ENCODE data around the gene PRTN3. TPM values are rescaled to one million over a fixed set of nuclear protein-coding genes. Genes with fewer than 3 reads are reported as not detected.

PRTN3 gene
- total and polyA plus RNA-seq, 2 of the 4 experiments (the other 2 are of a cell fraction), result not detected

DNA sequence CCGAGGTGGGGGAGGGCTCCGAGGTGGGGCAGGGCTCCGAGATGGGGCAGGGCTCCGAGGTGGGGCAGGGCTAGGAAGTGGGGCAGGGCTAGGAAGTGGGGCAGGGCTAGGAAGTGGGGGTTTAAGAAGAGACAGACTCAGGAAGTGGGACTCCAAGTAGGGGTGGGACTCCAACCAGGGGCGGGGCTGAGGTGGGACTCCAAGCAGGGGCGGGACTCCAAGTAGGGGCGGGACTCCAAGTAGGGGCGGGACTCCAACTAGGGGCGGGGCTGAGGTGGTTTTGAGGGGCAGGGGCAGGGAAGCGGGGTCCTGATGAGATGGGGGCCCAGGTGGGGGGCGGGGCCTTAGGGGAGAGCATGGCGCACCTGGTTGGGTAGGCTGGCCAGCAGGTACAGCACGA is 32.3 kb downstream of the PRTN3 start:
- no TSS peak for BruUV-seq (replicated peaks)
- DNase-seq (peak; percentile 31), ATAC-seq (ENCODE audit: low read depth) (peak; percentile 11; the same call in 1 of the 2 replicates)
- CTCF ChIA-PET, result no interaction called here
- H4K20me1 ChIP-seq (ENCODE audit: insufficient read depth, low read length), result peaks cover 20% of the 10 kb centered on the region
- no peak overlapping the region for H2BK20ac ChIP-seq (ENCODE audit: low read depth, low read length)
- no peak overlapping the region for H2AK5ac ChIP-seq (ENCODE audit: low read depth, low read length)
- POLR2A ChIA-PET (ENCODE audit: unreplicated experiment), result no interaction called here
- dilution Hi-C loops (cut with HindIII; ENCODE audit: low sequenced_read_pairs, unreplicated experiment), result no loop called here
- H3K27me3 ChIP-seq (ENCODE audit: control insufficient read depth, insufficient read depth, low read length), result no peaks in the 10 kb centered on the region
- peaks cover 39% of the 10 kb centered on the region for H3K36me3 ChIP-seq (ENCODE audit: control insufficient read depth, insufficient read depth, low read length)
- 89% methylated on average over 3 of the region's 13 CpGs; no CpG with 5 or more reads in 1 of the 2 experiments for WGBS, 2 experiments (ENCODE audit: extremely low coverage in 2 of 2, insufficient read length in 1 of 2)
- no peak overlapping the region for H4K5ac ChIP-seq (ENCODE audit: low read depth, low read length)
- in situ Hi-C loops (cut with MboI; ENCODE audit: low sequenced_read_pairs), result no loop called here
- H2BK15ac ChIP-seq (ENCODE audit: low read depth, low read length), result no peak overlapping the region
- no peak for TF ChIP-seq MXI1 (IDR thresholded peaks at IDR 0.05; ENCODE audit: borderline replicate concordance, low read depth, low read length)
- TF ChIP-seq, protein P1, sequence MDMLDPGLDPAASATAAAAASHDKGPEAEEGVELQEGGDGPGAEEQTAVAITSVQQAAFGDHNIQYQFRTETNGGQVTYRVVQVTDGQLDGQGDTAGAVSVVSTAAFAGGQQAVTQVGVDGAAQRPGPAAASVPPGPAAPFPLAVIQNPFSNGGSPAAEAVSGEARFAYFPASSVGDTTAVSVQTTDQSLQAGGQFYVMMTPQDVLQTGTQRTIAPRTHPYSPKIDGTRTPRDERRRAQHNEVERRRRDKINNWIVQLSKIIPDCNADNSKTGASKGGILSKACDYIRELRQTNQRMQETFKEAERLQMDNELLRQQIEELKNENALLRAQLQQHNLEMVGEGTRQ (IDR thresholded peaks at IDR 0.05; ENCODE audit: low read depth, low read length), result no peak
- no peak for TF ChIP-seq POLR2A (IDR thresholded peaks at IDR 0.05; ENCODE audit: low read depth, low read length)
- no peak for TF ChIP-seq RFX5 (IDR thresholded peaks at IDR 0.05; ENCODE audit: low read depth, low read length)
- TF ChIP-seq BHLHE40 (IDR thresholded peaks at IDR 0.05; ENCODE audit: low read depth, low read length), result no peak
- TF ChIP-seq RCOR1 (IDR thresholded peaks at IDR 0.05; ENCODE audit: insufficient replicate concordance, low read length), result no peak
- TF ChIP-seq CHD1 (IDR thresholded peaks at IDR 0.05; ENCODE audit: low read depth, low read length), result no peak
- no peak for TF ChIP-seq CEBPB (IDR thresholded peaks at IDR 0.05; ENCODE audit: low read depth, low read length)
- TF ChIP-seq FOS (IDR thresholded peaks at IDR 0.05; ENCODE audit: low read depth, low read length), result no peak
- no peak for TF ChIP-seq SMC3 (IDR thresholded peaks at IDR 0.05; ENCODE audit: low read depth, low read length)
- TF ChIP-seq RAD21 (IDR thresholded peaks at IDR 0.05; ENCODE audit: low read length), result no peak
- no peak for TF ChIP-seq ELK1 (IDR thresholded peaks at IDR 0.05; ENCODE audit: borderline replicate concordance, low read depth, low read length)
- TF ChIP-seq MAZ (IDR thresholded peaks at IDR 0.05; ENCODE audit: borderline replicate concordance, low read depth, low read length), result no peak
- TF ChIP-seq, protein P2, sequence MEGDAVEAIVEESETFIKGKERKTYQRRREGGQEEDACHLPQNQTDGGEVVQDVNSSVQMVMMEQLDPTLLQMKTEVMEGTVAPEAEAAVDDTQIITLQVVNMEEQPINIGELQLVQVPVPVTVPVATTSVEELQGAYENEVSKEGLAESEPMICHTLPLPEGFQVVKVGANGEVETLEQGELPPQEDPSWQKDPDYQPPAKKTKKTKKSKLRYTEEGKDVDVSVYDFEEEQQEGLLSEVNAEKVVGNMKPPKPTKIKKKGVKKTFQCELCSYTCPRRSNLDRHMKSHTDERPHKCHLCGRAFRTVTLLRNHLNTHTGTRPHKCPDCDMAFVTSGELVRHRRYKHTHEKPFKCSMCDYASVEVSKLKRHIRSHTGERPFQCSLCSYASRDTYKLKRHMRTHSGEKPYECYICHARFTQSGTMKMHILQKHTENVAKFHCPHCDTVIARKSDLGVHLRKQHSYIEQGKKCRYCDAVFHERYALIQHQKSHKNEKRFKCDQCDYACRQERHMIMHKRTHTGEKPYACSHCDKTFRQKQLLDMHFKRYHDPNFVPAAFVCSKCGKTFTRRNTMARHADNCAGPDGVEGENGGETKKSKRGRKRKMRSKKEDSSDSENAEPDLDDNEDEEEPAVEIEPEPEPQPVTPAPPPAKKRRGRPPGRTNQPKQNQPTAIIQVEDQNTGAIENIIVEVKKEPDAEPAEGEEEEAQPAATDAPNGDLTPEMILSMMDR (conservative IDR thresholded peaks at IDR 0.05; ENCODE audit: low read depth, low read length), result no peak
- no peak for TF ChIP-seq NFE2L2 (IDR thresholded peaks at IDR 0.05; ENCODE audit: low read depth, low read length)
- no peak for TF ChIP-seq MAFK (IDR thresholded peaks at IDR 0.05; ENCODE audit: low read depth, low read length)
- no peak overlapping the region for H3K14ac ChIP-seq (replicated peaks; ENCODE audit: low read depth, low read length)
- no peak overlapping the region for H3K4me3 ChIP-seq (ENCODE audit: insufficient read depth, low read depth, low read length)
- H3K9me3 ChIP-seq (ENCODE audit: control insufficient read depth, insufficient read depth, low read length), result no peaks in the 10 kb centered on the region
- no peak overlapping the region for H2AFZ ChIP-seq (replicated peaks; ENCODE audit: low read length, poor library complexity)
- H3K4me1 ChIP-seq (ENCODE audit: control insufficient read depth, insufficient read depth, low read length), result peaks cover 22% of the 10 kb centered on the region
- no peak overlapping the region for H2BK5ac ChIP-seq (ENCODE audit: low read depth, low read length, poor library complexity, severe bottlenecking)
- no peak overlapping the region for H2BK120ac ChIP-seq (ENCODE audit: low read depth, low read length)
- no peak overlapping the region for H3K4ac ChIP-seq (ENCODE audit: low read depth, low read length)
- H3K9me1 ChIP-seq (ENCODE audit: insufficient read depth, low read length), result no peaks in the 10 kb centered on the region; the same call in 1 of the 2 replicates
- H3K56ac ChIP-seq (ENCODE audit: extremely low read depth, insufficient read depth, low read length), result no peak overlapping the region
- no peak overlapping the region for H3K9ac ChIP-seq (ENCODE audit: low read depth, low read length)
- no peak overlapping the region for H3K18ac ChIP-seq (ENCODE audit: low read depth, low read length)
- no peak overlapping the region for H3K23ac ChIP-seq (ENCODE audit: low read depth, low read length)
- H3K4me2 ChIP-seq (ENCODE audit: low read depth, low read length), result no peak overlapping the region
- no peak overlapping the region for H3K27ac ChIP-seq (ENCODE audit: insufficient read depth, low read length)
- H4K91ac ChIP-seq (ENCODE audit: insufficient read depth, low read depth, low read length), result no peak overlapping the region
- peaks cover 3 to 14% of the 10 kb centered on the region in 2 experiments; a peak in 1 of 4 replicates for H3K79me1 ChIP-seq (ENCODE audit: low read depth in 1 of 2, low read length in 2 of 2)
- intact Hi-C loops (cut with micrococcal nuclease), result no loop called here
- H4K8ac ChIP-seq (ENCODE audit: low read depth in 2 of 2, low read length in 2 of 2), result no peak overlapping the region
- no peak overlapping the region for H2AK9ac ChIP-seq (replicated peaks; ENCODE audit: low read depth, low read length, poor library complexity)
